ENCODE measurements around the gene JPH2.
"Not testable (repeated sequence)": the region's sequence is repeated elsewhere in the genome, so short reads cannot be mapped to it uniquely, and the experiment has no call there.

JPH2 gene

GRCh38 chr20:44211177-44212039 is 24.4 kb upstream of the JPH2 start:
- DNase-seq, result no peak

DNA sequence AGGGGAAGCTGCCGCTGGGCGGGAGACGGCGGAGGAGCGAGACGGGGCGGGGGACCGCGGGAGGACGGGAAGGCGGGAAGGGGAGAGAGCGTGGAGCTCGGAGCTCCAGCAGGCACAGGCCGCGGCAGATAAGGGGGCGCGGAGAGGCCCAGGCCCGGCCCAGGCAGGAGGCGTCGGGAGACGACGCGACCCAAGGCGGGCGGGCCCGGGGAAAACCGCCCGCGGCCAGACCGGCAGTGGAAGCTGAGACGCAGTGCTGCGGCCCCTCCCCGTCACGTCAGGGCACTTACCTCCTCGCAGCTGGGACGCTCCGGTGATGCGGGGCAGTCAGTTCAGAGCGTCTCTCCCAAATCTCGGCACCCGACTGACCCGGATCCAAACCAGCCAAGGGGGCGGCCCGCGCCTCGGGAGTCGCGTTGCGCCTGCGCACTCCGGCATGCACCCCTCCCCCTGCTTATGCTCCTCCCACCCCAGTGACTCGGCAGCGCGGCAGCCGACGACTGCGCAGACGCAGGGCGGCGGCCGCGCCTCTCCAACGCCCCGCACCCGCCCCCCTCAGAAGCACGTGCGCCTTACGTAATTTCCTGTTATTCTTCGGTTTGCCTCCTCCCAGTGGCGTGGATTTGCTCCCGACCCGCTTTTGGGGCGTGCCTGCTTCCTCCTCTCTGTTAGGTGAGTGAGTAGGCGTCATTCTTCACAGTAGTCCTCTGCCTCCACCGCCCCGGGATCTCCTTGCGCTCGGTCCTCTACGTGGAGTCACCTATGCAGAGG is 23.6 kb upstream of the JPH2 start, which contains the start of gene OSER1:
Gene OSER1, minus strand, starts transcription at position 366 of the 771 bp plus-strand sequence. CDS start 3,814 bp downstream, outside the sequence.
- DNase-seq, result peak; percentile 97

DNA sequence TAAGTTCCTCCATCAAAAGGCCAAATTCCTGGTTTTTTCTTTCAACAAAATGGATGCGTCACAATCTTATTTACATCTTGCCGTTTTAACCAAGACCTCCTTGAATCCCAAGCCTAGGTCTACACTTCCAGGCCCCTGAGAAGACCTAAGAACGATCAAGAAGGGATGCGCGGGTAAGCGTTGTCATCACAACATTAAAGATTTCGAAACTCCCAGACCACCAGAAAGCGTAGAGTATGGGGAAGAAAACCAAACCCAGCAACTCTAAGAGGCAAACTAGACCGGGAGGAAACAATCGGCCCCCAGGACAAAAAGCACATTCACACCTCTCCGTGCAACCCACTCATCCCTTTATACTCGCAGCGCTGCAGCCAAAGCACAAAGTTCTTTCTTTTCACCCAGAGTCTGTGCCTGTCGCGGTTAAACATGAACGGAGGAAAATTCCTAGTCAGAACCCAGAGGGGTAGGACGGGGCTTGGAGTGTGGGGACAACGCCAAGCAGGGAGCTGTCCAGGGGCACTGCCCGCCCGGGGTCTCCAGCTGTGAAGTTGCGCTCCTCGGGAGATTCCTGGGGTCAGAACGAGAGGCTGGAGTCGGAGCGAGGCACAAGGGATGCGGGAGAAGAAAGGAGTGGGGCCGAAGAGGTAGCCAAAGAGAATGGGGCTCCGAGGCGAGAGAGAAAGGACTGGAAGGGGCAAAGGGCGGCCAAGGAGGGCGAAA is 22.9 kb upstream of the JPH2 start:
- no peak for DNase-seq

GRCh38 chr20:44208770-44209169 is 21.8 kb upstream of the JPH2 start:
- no peak for DNase-seq

DNA sequence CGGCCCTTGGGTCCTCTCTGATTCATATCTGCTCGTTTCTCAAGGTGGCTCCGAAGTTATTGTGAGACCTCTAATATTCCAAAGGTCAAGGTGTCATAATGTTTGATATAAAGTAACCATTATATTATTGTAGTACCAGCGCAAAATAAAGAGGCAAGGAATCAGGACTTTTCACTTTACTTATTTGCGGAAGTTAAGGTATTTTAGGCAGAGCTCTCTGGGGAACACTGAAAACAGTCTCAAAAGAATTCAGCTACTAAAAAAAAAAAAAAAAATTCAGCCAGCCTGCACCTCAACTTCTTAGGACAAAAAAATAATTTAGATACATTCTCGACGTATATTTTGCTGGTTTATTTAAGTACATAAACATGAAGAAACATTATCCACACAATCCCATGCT is 21.2 kb upstream of the JPH2 start:
- no peak for DNase-seq

DNA sequence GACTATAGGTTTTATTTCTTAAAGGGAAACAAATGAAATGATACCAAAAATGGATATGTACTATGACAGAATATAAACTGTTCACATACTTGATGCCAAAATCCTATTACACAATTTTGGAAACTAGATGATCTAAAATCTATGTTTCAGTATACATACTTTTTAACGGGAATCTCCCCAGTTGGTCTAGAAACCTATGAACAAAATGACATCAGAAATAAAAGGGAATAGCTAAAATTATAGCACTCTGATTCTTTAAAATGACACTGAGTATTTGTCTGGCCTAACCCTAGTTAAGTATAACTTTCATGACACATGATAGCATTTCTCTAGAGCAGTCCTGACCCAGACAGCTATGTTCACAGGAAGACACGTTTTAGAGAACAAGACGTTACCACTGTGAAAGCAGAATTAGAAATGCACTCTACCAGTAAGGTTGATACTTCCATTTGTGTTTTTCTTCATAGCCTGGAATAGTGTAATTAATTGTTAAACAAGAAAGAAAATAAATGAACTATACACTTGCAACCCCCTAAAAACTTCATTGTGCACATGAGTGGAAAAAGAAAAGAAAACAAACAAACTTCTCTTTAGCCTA is 20.2 kb upstream of the JPH2 start:
- no peak for DNase-seq

DNA sequence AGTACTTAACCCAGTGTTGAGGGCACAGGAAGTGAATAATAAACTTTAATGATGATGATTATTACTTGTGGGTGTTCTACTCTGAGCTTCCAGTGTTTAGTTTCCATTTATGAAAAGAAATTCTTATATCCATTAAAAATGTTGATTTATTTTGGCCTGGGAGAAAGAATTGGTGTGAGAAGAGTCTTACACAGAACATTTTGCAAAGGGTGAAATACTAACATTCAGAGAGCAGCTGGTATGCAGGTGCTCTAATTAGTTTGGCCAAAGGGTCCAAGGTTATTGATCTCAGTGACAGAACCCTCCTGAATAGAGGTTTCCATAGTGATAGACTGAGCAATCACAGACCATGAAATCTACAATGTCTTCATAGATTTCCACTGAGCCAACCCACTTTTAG is 19.1 kb upstream of the JPH2 start:
- peak; percentile 17 to 64 for DNase-seq

GRCh38 chr20:44204832-44205215 is 17.8 kb upstream of the JPH2 start:
- DNase-seq, result no peak

DNA sequence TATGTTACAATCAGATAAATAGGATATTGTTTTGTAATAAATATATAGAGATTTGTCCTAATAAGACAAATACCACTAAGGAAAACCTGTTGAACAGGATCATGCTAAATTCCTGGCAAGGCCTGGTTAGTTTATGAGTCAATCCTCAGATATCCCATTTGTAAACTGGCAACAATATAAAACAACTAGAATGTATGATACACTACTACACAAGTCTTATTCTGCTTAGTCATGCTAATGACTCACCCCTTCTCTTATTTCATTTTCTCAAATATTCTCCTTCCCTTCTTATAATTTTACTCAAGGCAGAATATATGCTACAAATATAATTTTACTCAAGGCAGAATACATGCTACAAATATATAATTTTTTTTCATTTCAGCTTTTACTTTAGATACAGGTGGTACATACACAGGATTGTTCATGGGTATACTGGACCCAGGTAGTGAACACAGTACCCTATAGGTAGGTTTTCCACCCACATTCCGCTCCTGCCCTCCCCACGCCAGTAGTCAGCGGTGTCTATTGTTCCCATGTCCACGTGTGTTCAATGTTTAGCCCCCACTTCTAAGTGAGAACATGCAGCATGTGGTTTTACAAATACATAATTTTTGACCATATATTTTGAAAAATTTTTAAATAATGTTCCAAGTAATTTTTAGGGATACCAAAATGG is 17.3 kb upstream of the JPH2 start:
- no peak for DNase-seq

DNA sequence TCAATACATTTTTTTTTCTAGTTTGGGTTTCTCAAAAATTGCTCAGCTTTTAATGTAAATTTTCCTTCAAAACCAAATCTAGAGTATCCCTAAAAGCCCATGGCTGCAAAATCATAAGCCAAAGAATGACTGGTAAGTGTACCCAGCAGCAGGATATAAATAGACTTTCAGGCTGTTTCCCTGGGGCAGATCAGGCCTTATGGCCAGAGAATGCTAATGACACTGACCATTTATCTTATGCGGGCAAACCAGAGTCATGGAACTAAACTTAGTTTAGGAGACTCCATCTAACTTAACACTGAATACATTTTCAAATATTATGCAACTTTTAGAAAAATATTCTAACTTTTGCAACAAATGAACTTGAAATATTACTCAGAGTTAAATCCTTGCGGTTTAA is 16.2 kb upstream of the JPH2 start:
- no peak for DNase-seq

DNA sequence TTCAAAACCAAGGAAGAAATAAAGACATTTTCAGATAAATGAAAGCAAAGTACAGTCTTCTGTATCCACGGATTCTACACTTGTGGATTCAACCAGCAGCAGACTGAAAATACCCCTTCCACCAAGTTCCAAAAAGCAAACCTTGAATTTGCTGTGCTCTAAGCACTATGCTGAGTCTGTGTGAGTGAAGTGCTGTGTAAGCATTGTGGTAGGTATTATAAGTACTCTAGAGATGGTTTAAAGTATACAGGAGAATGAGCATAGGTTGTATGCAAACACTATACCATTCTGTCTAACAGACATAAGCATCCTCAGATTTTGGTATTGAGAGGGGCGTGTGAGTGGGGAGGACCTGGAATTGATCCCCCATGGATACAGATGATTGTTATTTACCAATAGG is 14.0 kb upstream of the JPH2 start:
- no peak for DNase-seq

DNA sequence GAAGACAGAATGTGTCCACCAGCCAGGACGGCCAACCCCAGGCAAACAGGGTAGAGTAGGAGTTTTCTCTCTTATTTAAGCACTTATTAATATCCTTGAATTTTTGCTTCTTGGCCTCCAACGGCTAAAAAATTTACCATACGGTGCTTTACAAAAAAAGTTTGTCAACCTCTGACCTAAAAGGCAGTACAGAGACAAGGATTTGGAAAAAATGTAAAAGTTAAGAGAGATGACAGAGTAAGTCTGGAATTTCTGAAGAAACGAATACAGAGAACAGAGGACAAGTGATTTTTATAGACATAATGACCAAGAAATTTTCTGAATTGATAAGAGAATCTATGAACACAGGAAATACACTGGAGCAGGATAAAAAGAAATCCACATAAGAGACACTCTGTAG is 13.4 kb upstream of the JPH2 start:
- DNase-seq, result no peak

- DNase-seq, result no peak
Observed at GRCh38 chr20:44199877-44200276, 12.9 kb upstream of the JPH2 start.

DNA sequence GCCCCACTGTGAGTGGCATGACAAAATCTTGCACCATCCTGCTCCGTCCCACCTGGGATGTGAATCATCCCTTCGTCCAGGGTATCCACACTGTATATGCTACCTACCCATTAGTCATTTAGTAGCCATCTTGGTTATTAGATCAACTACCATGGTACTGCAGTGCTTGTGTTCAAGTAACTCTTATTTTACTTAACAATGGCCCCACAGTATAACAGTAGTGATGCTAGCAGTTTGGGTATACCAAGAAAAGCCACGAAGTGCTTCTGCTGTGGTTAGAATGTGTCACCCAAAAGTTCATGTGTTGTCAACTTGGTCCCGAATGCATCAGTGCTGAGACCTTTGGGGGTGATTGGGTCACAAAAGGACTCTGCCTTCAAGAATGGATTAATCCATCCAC is 11.9 kb upstream of the JPH2 start:
- DNase-seq, result no peak

DNA sequence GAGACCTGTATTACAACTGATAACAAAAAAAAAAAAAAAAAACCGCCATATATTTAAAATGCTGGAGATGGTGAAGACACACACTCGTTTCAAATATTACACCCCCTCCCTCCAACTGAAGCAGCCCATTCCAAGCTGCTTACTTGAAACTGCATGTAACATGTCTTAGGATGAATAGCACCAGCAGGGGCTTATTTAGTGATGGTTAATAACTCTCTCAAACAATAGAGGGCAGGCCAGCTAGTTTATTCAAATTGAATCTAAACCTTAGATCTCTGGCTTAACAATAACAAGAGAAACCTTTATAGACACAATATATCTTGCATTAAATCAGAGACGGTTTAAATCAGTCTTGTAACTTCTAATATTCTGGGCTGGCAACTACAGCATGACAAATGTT is 9.3 kb upstream of the JPH2 start:
- no peak for DNase-seq

DNA sequence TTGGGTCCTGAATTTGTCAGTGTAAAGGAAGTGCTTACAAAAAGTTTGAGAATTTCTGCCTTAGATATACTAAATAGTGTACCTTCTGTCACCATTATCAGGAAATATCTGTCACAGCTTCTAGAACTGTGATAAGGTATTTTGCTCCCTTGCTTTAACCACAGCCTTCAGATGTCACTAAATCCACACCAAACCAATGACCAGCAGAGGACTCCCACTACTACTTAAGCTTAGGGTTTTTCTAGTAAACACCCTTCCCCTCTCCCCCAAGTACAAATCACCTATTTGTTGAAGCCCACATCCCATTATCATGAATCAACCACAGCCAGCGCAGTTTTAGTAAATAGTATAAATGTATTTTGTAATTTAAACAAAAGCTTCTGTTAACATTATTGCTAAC is 8.6 kb upstream of the JPH2 start:
- no peak for DNase-seq

- no peak for DNase-seq
Observed at GRCh38 chr20:44193801-44194200, 6.8 kb upstream of the JPH2 start.

DNA sequence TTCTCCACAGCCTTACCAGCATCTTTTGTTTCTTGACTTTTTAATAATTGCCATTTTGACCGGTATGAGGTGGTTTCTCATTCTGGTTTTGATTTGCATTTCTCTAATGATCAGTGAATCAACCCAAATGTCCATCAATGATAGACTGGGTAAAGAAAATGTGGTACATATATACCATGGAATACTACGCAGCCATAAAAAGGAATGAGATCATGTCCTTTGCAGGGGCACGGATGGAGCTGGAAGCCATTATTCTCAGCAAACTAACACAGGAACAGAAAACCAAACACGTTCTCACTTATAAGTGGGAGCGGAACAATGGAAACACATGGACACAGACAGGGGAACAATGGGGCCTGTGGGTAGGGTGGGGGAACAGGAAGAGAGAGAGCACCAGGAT is 4.7 kb upstream of the JPH2 start:
- DNase-seq, result not testable (repeated sequence)

DNA sequence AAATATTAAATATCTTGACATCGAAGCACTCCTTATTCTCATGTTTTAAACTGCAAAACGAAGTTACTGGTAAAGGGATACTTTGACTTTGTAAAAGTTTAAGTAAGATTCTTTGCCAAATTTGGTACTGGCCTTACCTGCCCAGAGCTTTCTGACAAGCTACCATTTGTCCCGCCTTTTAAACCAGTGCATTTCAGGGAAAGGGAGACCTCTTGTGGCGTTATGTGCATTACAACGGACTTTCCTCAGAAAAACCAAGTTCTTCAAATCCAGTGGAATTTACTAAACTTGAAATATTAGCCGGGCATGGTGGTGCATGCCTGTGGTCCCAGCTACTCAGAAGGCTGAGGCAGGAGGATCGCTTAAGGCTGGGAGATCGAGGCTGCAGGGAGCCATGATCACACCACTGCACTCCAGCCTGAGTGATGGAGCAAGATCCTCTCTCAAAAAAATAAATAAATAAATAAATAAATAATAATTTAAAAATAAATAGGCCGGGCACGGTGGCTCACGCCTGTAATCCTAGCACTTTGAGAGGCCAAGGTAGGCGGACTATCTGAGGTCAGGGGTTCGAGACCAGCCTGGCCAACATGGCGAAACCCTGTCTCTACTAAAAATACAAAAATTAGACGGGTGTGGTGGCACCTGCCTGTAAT is 3.3 kb upstream of the JPH2 start:
- peak; percentile 38 to 60 for DNase-seq

DNA sequence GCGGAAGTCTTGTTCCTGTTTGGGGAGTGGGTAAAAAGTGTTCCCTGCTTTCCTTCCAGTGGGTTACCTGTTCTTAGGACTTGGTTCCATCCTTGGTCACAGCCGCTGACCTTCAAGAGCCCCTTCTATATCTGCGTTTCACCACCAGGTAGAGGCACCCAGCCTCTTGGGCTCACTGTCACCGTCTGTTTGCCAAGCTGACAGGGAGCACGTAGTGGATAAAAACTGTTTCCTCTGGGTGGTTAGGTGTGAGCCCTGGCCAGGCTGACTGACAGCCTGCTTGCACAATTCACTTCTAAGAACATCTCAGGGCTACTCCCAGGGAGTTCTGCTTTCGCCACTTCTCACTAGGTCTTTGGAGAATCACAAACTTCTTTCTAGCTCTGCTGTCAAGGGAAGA is 1.8 kb upstream of the JPH2 start:
- DNase-seq, result no peak

- no peak for DNase-seq
Observed at GRCh38 chr20:44187772-44188709, 1.1 kb upstream of the JPH2 start.
